B cell (primary cell): ENCODE results near the gene XYLT1. TPM values are rescaled to one million over a fixed set of nuclear protein-coding genes. Genes with fewer than 3 reads are reported as not detected.

Experiments used
- ATAC-seq: fragments of 200-7000 bp; cut with Tn5 transposase; one replicate; pipeline ENCODE4 v1.10.0; 2021; ENCODE audit warnings: low read depth, mild to moderate bottlenecking, moderate number of reproducible peaks, moderate library complexity
- CTCF ChIA-PET: fragments of 350-600 bp; sonication (Branson Sonifier 250); formaldehyde crosslinking; loops from one replicate; lab custom pipeline; 2021; ENCODE audit warnings: antibody characterized with exemption, inconsistent platforms; lab: Charles Lee
- POLR2A ChIA-PET: fragments of 350-600 bp; sonication (Branson Sonifier 250); formaldehyde crosslinking; loops from one replicate; lab custom pipeline; 2021; ENCODE audit warnings: antibody characterized with exemption; lab: Charles Lee
- DNase-seq: peaks from one replicate; pipeline ENCODE4 v3.0.0; 2013
- H2AFZ ChIP-seq: 2 replicates; pipeline ENCODE4 v1.6.1; 2012; ENCODE audit warnings: mild to moderate bottlenecking, low read depth, low read length; ENCODE audit not compliant: insufficient read depth, poor library complexity, severe bottlenecking
- H3K27ac ChIP-seq, 2 donors: 1 replicate in 1 of 2; 2 replicates in 1 of 2; pipeline ENCODE4 v1.5.1; 2012 to 2013; ENCODE audit warnings: low read length in 2 of 2, mild to moderate bottlenecking in 2 of 2, moderate library complexity in 1 of 2
- H3K27me3 ChIP-seq, 4 experiments: fragments of 200-600 bp in 1 of 4; sonication (generic) in 1 of 4; replicated peaks in 1 of 4; 1 replicate in 2 of 4; 2 replicates in 2 of 4; pipeline versions ENCODE4 v1.6.1 to v1.7.0; 2013 to 2016; ENCODE audit warnings: low read length in 3 of 4, mild to moderate bottlenecking in 2 of 4, mixed read lengths in 1 of 4, moderate library complexity in 1 of 4; ENCODE audit not compliant: insufficient read depth in 4 of 4, control insufficient read depth in 3 of 4; ENCODE audit errors: control extremely low read depth in 1 of 4
- H3K36me3 ChIP-seq, 2 experiments: replicated peaks in 1 of 2; 1 replicate in 1 of 2; 2 replicates in 1 of 2; pipeline versions ENCODE4 v1.6.1 to v1.7.1; 2013; ENCODE audit warnings: low read length in 1 of 2; ENCODE audit not compliant: insufficient read depth in 2 of 2, control insufficient read depth in 1 of 2; ENCODE audit errors: control extremely low read depth in 1 of 2, extremely low read depth in 1 of 2
- H3K4me1 ChIP-seq, 2 donors: fragments of 200-600 bp in 1 of 2; sonication (generic) in 1 of 2; 1 replicate in 1 of 2; 2 replicates in 1 of 2; pipeline versions ENCODE4 v1.5.1 to v1.6.1; 2013 to 2017; ENCODE audit warnings: low read length in 2 of 2; ENCODE audit not compliant: control insufficient read depth in 2 of 2, insufficient read depth in 2 of 2
- H3K4me2 ChIP-seq: replicated peaks from 2 replicates; pipeline ENCODE3; 2012; ENCODE audit warnings: mild to moderate bottlenecking, low read depth, low read length; ENCODE audit not compliant: poor library complexity, severe bottlenecking
- H3K4me3 ChIP-seq, 5 experiments: fragments of 200-600 bp in 1 of 5; sonication (generic) in 1 of 5; 1 replicate in 3 of 5; 2 replicates in 2 of 5; pipeline versions ENCODE4 v1.5.1 to v1.7.0; 2011 to 2016; ENCODE audit warnings: low read length in 4 of 5, mild to moderate bottlenecking in 4 of 5, low read depth in 2 of 5, control low read depth in 1 of 5, moderate library complexity in 1 of 5; ENCODE audit not compliant: insufficient read depth in 1 of 5; ENCODE audit errors: control extremely low read depth in 1 of 5, extremely low read depth in 1 of 5
- H3K79me2 ChIP-seq: fragments of 200-600 bp; sonication (generic); one replicate; pipeline ENCODE4 v1.6.0; 2016; ENCODE audit warnings: low read length; ENCODE audit not compliant: control insufficient read depth, insufficient read depth
- H3K9ac ChIP-seq: fragments of 200-600 bp; sonication (generic); 2 replicates; pipeline ENCODE4 v1.6.1; 2017; ENCODE audit warnings: mild to moderate bottlenecking, low read length, moderate library complexity
- H3K9me3 ChIP-seq, 3 donors: one replicate each; pipeline versions ENCODE4 v1.6.1 to v1.7.1; 2013; ENCODE audit warnings: low read length in 2 of 3; ENCODE audit not compliant: control insufficient read depth in 2 of 3, insufficient read depth in 1 of 3; ENCODE audit errors: control extremely low read depth in 1 of 3
- H4K20me1 ChIP-seq: 2 replicates; pipeline ENCODE4 v1.6.0; 2012; ENCODE audit warnings: mild to moderate bottlenecking, low read length; ENCODE audit not compliant: insufficient read depth, control insufficient read depth, poor library complexity, severe bottlenecking
- H3K27ac Mint-ChIP-seq: one replicate; pipeline ENCODE4 v1.8.0; 2021; ENCODE audit warnings: mixed read lengths
- H3K27me3 Mint-ChIP-seq: one replicate; pipeline ENCODE4 v1.8.0; 2021; ENCODE audit warnings: mixed read lengths
- H3K4me1 Mint-ChIP-seq: one replicate; pipeline ENCODE4 v1.8.0; 2021; ENCODE audit warnings: mixed read lengths
- H3K4me3 Mint-ChIP-seq: one replicate; pipeline ENCODE4 v1.8.0; 2021; ENCODE audit warnings: mixed read lengths
- H3K9me3 Mint-ChIP-seq: one replicate; pipeline ENCODE4 v1.8.0; 2022; ENCODE audit warnings: mixed read lengths; ENCODE audit not compliant: insufficient read depth
- CTCF ChIP-seq: fragments of 200-600 bp; IDR thresholded peaks from one replicate; pipeline ENCODE4 v1.8.0; 2022; ENCODE audit warnings: antibody characterized with exemption, mild to moderate bottlenecking
- EZH2 ChIP-seq: IDR thresholded peaks from 2 replicates; pipeline ENCODE4 v1.6.1; 2012; ENCODE audit warnings: borderline replicate concordance, low read depth, mild to moderate bottlenecking, moderate library complexity, low read length; ENCODE audit not compliant: insufficient read depth, poor library complexity, severe bottlenecking
- WGBS: methylation state at CpG from one replicate; pipeline ENCODE4 v1.1.5; 2013; ENCODE audit warnings: missing lambda C conversion rate; ENCODE audit not compliant: insufficient coverage; 5-methylcytosine and 5-hydroxymethylcytosine counted together
- intact Hi-C: fragments of 100-400 bp; cut with micrococcal nuclease; formaldehyde crosslinking; loops from one replicate; pipeline ENCODE4 v1.10.0; 2022
- polyA plus RNA-seq: library from polyadenylated mRNA; depleted of rRNA; stranded (reverse); fragments of >200 nt; gene quantifications from 2 replicates; pipeline ENCODE4 v1.2.3, GENCODE V29; 2012
- total RNA-seq, 2 donors: library from RNA; stranded (reverse); fragments of 120-200 nt in 1 of 2; gene quantifications; 1 replicate in 1 of 2; 2 replicates in 1 of 2; pipeline versions ENCODE4 v1.2.3 to v1.2.4, GENCODE V29; 2013 to 2022

The XYLT1 gene
- total and polyA plus RNA-seq, 2 donors (not counting 1 experiment from before 2014, with no cell fraction given) = 8.7 to 59.6 TPM

GRCh38 chr16:17350207-17350606 is 120.6 kb downstream of the XYLT1 start:
- Mint-ChIP-seq H3K4me1 (peaks cover 53% of the 10 kb centered on the region), H3K4me3 (no peak overlapping the region), H3K27ac (no peak overlapping the region), H3K27me3 (no peaks in the 10 kb centered on the region), H3K9me3 (no peaks in the 10 kb centered on the region)
- no peak for DNase-seq
- Histone ChIP-seq H3K4me2 (no peak overlapping the region), H2AFZ (no peak overlapping the region), H4K20me1 (no peaks in the 10 kb centered on the region), H3K79me2 (peaks cover 57% of the 10 kb centered on the region), H3K36me3 (peaks cover 0 to 17% of the 10 kb centered on the region in 2 experiments), H3K4me1 (peaks cover 39 to 48% of the 10 kb centered on the region in 2 donors), H3K4me3 (no peak overlapping the region), H3K9ac (no peak overlapping the region), H3K9me3 (no peaks in the 10 kb centered on the region), H3K27ac (no peak overlapping the region), H3K27me3 (no peaks in the 10 kb centered on the region)
- 100% methylated on average over 3 of the region's 4 CpGs for WGBS
- no peak for TF ChIP-seq EZH2
- no peak for TF ChIP-seq CTCF
- no peak for ATAC-seq
- ChIA-PET POLR2A (interaction anchor here (0.8 kb wide), 1 partner anchor 12 kb away, joined by 3 read pairs; no protein-coding TSS in a partner anchor), CTCF (no interaction called here)
- intact Hi-C loops = no loop called here

- Histone ChIP-seq H3K27ac (no peak overlapping the region), H3K9ac (no peak overlapping the region), H2AFZ (no peak overlapping the region), H3K36me3 (peaks cover 0 to 3% of the 10 kb centered on the region in 2 experiments), H4K20me1 (no peaks in the 10 kb centered on the region), H3K4me3 (no peak overlapping the region), H3K27me3 (no peaks in the 10 kb centered on the region), H3K9me3 (no peaks in the 10 kb centered on the region), H3K79me2 (peaks cover 56% of the 10 kb centered on the region), H3K4me2 (no peak overlapping the region), H3K4me1 (peaks cover 45 to 54% of the 10 kb centered on the region in 2 donors)
- H3K4me3 Mint-ChIP-seq = no peak overlapping the region
- no peaks in the 10 kb centered on the region for H3K27me3 Mint-ChIP-seq
- no peaks in the 10 kb centered on the region for H3K9me3 Mint-ChIP-seq
- peaks cover 60% of the 10 kb centered on the region for H3K4me1 Mint-ChIP-seq
- no peak for ATAC-seq
- no peak for DNase-seq
- POLR2A ChIA-PET = interaction anchor here (0.6 kb wide), 1 partner anchor 16 kb away, joined by 3 read pairs; no protein-coding TSS in a partner anchor
- intact Hi-C loops = no loop called here
- no peak for TF ChIP-seq EZH2
- TF ChIP-seq CTCF = no peak
- peak overlapping the region; percentile 68 for H3K27ac Mint-ChIP-seq
- CTCF ChIA-PET = interaction anchor here (1.1 kb wide), 1 partner anchor 47 kb away, joined by 3 read pairs; no protein-coding TSS in a partner anchor
- WGBS = 94% methylated on average over 11 of the region's 11 CpGs
These were observed 121.9 kb downstream of the XYLT1 start for GRCh38 chr16:17348826-17349225.
